HT-29 (cell line): ENCODE data around the gene RAB25. TPM values are rescaled to one million over a fixed set of nuclear protein-coding genes. Genes with fewer than 3 reads are reported as not detected.

Experiments
- DNase-seq: peaks from one replicate; pipeline ENCODE4 v3.0.0-alpha.2; 2015; ENCODE audit warnings: low spot score
- total RNA-seq: library from RNA; depleted of rRNA; stranded (reverse); fragments of >200 nt; shearing (Covaris generic); gene quantifications from 2 replicates; pipeline ENCODE4 v1.2.3, GENCODE V29; 2014

RAB25 gene
- total RNA-seq, 1 experiment from 2014 or later: 163 TPM

DNA sequence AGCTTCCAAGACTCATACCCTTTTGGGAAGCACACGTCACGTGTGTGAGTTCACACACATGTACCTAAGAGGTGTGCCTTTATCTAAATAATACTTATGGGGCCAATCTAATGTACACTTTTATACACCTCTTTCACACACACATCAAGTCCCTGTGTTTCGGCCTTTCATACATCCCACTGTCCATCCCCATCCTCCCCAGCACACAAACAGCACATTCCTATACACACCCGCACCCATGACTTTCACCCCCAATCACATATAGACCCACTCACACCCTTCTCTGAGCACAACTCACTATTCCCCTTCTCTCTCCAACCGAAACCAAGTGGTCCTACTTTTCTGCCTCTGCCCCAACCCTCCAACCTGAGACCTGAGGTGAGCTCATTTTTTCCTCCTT, 17.8 kb downstream of the RAB25 start:
- DNase-seq: no peak

DNA sequence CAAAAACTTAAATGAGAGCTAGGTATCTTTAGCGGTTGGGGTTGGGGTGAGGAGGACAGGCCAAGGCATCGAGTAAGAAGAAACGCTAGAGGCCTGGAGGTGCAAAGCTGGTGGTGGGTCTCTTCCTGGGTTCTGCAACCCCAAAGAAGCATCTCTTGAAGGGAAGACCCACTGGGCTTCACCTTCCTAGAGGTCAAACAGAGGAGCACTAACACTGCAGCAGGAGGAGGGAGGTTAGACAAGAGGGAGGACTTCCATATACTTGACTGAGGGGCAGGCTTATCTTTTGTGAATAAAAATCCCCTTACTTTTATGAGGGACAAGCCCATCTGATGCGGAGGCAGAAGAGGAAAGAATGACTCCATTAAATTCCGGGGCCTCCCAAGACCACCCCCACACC, 18.8 kb downstream of the RAB25 start:
- no peak for DNase-seq

DNA sequence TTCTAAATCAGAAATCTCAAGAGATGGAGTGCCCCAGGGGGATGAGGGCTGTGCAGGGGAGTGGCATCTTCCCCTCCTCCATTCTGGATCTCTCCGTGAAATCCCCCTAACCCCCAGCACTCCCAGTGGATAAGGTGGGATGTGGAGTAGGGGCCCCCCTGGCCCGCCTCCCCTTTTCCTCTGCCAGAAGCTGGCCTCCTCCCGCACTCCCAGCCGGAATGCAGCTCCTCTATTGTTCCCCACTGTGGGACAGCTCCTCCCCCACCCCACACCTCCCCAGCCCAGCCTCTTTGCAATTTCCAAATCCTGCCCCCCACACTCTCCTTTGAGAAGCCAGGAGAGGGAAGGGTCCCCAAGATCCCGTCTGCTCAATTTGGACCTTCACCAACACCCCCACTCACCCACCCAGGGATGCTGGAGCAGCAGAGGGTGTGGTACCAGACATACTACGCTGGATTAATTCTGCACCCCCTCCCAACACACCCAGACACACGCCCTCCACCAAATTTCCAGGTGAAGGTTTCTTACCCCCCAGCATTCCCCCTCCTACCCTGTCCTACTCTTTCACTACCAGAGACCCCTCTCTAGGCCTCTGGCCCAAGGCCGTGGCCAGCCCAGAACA, 19.4 kb downstream of the RAB25 start:
- DNase-seq: no peak

DNA sequence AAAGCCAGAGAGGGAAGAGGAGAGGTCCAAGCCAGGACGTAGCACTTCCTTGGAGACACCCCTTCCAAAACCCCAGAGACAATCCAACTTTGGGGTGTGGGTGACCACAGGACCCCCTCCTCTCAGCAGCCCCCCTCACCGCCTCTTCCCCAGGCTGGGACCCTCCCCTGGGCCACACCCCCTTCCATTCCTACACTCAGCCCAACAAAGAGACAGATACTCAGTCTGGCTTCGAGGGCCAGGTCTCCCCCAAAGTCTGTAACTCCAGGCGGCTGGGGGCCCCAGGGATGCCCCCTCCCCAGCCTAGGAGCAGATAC, 19.9 kb downstream of the RAB25 start:
- DNase-seq: no peak

DNA sequence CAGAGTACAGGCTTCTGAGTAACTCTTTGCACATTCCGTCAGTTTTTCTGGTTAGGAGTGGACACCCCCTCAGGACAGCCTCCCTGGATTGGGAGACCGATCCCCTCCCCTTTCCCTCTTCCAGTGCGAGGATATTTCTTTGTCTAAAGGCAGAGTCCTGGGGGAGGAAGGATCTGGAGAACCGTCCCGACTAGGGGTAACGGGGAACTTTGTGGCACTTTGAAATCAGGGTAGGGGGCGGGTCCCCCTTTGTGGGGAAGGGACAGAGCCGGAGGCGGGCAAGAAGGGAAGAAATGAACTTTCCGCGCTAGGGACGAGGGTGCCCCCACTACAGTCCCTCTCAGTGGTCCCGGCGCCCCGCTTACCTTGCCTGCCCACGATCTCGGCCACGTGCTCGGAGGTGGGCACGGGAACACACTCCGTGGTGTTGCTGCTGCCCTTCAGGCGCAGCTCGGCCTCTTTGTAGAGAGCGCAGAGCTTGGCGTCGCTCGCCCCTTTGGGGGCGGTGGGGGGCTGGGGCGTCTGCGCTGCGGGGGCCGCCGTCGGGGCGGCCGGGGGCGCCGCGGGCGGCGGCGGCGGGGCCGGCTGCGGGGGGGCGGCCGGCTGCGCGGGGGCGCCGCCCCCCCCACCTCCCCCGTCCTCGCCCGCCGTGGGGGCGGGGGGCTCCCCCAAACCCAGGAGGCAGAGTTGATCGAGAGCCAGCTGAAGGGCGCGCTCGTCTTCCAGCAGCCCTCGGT, 20.4 kb downstream of the RAB25 start:
- no peak for DNase-seq

DNA sequence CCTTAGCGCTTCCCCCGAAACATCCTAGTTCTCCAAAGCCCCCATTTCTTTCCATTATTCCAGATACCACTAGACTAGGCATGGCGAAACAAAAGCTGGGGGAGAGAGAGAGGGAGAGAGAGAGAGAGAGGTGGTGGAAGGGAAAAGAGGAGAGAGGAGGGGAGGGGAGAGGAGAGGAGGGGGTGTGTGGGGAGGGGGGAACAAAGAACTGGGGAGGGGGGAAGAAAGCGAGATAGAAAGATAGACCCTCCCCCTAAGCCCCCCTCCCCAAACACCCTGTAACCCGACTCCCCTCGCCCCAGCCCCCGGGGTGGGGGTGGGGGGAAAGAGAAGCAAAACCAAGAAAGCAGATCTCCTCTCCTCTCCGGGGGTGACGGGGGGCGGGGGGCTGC, 21.0 kb downstream of the RAB25 start:
- no peak for DNase-seq

DNA sequence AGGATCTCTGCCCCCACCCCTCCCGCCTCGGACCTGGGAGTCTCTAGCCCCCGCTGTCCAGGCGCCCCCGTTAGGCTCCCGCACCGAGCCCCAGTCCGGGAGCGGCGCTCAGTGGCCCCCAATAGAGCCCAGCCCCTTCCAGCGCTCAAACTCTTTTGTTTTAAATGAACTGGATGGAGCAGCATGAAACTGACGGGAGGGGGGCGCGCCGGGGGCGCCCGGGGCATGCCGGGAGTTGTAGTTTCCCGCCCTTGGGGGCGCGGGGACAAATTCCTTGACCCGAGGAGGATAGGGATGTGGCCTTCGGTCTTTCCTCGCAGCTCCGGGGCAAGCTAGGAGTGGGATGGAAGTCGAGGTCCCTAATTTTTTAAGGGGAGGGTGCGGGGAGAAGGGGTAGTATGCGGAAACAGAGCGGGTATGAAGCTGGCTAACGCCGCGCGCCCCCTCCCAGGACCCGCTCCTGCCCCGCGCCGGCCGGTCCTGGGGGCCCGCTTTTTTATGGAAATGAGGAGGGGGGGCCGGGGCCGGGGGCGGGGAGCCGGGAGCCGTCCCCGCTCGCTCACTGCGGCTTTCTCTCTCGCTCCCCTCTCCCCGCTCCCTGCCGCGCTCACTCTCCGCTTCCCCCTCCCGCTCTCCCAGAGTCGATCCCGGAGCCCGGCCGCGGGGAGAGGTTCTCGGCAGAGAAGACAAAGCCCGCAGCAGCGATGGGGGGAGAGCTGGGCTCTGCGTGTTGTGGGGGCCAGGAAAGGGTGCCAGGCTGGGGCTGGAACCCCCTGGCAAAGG, 21.5 kb downstream of the RAB25 start, which contains the start of gene MEX3A:
Gene MEX3A (minus strand): TSS at position 157 of the 783 bp plus-strand sequence. CDS start 467 bp downstream, outside the sequence.
- peak; percentile 68 for DNase-seq

DNA sequence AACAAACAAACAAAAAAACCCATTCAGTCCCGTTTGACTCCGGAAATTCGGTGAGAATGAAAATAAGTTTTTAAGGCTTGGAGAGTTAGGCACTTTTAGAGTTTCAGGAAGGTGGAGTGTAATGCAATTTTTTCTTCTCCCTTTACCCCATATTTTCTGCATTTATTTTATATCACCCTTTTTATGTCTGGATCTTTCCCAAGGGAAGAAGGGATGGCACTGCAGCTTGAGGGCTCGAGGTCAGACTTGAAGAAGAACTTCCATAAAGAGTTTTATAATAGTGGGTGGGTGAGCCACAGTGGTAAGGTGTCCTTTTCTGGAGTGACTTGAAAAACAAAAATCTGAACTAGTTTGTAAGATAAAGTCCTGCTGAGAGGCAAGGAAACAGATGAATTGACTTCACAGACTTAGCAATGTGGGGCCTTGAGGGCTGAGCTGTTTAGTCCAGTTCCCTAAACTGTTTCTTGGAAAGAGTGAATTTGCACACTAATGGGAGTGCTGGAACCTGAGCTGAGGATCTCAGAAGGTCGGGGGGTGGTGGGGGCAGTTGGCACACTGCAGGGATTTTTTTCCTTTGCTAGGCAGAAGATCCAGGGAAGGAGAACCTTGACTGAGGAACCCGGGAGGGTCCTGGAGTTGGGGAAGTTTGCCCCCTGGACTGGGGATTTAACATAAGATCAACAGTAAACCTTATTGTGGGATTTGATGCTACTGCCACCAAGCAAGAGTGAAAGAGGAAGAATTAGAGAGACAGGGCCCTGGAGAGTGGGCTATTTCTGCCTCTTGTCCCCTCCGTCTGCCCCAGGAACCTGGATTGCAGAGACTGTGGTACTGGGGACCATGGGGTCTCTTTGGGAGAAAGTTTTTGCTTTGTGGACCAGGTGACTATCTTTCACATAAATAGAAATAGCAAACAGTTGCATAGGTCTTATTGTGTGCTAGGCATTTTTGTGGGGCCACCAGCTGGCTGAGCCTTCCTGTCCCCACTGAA, 23.1 kb downstream of the RAB25 start:
- DNase-seq: no peak

DNA sequence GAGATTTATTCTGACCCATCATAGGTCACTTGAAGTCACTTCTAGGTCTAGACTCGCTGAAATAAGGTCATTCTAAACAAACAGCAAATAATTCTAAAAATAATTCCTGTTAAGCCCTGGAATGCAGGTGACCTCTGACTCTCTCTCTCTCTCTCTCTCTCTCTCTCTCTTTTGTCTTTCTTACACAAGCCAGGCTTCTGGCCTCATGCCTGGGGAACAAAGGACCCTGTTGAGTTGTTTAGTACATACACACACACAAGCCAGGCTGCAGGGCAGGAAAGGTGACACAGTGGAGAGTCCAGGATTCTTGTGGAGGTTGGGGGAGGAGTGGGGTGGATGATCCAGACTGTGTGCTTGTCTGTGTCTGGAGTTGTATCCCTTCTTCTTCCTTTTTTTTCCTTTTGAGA, 25.3 kb downstream of the RAB25 start:
- no peak for DNase-seq

DNA sequence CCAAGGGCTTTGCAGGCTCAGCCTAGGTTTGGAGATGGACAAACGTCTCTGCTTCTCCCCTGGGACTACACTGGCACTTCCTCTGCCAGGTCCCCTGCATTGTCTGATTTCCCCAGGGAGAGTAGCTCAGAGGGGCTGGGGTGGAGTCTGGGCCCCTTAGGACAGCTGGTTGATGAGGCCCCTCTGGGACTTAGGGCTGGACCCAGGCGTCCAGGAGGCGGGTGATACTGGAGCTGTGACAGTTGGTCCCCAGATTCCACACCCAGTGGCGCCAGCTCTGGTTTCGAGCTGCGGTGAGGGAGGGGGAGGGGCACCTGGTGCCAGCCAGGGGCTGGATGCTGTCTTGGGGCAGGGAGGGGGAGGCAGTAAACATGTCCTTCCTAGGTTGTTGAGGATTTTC, 28.7 kb downstream of the RAB25 start:
- DNase-seq: no peak

DNA sequence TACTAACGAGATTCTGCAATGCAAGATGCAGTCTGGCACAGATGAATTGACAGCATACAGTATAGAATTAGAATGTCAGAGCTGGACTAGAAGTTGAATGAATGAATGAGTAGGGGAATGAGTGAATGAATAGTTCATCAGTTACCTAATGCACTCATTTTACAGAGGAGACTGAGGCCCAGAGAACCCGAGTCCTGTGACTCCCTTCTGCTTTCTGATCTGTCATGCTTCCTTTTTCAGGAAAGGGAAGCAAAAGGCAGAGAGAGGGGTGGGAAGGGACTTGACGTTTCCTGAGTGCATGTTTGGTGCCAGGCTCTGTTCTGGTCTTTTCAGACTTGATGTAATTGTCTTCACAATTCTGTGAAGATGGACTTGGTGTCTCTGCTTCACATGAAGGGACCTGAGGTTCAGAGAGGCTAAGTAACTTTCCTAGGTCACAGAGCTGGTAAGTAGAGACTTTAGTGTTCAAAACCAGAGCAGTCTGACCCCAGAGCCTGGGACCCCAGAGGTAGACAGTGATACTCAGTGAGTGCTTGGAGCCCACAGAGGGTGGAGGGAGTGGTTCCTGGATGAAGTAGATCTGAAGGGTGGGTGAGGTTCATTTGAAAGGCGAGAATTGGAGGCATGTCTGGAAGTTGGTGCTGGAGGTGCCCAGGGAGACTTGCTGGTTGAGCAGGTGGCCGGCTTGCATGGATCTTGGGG, 29.3 kb downstream of the RAB25 start:
- no peak for DNase-seq

DNA sequence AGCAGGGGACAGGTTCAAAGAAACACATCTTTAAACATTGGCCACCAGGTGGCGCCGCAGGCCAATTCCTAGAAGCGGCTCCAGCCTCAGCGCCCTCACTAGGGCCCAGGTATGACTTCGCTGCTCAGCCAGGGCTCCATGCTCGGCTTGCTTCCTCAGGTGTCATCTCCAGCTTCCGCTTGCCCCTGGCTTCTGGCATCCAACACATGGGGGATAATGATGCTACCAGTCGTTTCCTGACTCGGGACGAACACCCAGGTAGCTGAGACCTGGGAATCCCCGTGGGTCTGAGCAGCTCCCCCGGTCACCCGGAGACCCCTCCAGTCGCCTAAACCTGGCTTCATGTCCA, 29.9 kb downstream of the RAB25 start:
- DNase-seq: peak; percentile 99

DNA sequence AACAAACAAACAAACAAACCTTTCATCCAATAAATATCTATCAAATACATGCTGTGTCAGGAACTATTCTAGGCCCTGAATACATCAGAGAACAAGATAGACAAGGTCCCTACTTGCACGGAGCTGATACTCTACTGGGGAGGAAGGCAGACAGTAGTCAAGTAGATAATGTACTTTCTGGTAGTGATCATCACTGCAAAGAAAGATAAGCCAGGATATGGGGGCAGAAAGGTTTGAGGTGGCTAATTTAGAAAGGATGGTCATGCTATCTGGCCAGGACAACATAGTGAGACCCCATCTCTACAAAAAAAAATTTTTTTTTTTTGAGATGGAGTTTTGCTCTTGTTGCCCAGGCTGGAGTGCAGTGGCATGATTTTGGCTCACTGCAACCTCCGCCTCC, 30.6 kb downstream of the RAB25 start:
- no peak for DNase-seq

DNA sequence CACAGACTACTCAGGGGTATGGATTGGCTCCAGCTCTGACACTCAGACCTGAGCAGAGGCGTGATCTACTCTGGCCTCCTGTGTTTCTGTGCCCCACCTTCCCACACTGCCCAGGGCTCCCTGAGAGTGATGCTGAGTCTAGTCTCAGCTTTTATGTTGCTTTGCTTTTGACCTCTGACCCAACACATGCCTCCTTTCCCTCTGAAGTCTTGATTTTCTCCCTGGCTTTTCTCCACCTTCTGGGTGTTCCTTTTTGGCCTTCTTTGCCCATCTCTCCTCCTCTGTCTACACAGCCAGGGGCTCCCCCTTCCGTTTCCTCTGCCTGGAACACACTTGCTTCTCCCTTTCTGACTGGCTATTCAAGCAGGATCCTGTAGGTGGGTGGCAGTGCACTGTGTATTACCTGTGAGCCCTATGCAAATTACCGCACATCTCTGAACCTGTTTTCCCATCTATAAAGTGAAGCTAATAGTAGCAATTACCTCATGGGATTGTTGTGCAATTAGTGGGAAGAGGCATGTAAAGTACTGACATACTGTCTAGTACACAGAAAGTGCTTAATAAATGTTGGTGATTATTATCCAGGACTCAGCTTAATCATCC, 35.0 kb downstream of the RAB25 start:
- DNase-seq: peak; percentile 84

DNA sequence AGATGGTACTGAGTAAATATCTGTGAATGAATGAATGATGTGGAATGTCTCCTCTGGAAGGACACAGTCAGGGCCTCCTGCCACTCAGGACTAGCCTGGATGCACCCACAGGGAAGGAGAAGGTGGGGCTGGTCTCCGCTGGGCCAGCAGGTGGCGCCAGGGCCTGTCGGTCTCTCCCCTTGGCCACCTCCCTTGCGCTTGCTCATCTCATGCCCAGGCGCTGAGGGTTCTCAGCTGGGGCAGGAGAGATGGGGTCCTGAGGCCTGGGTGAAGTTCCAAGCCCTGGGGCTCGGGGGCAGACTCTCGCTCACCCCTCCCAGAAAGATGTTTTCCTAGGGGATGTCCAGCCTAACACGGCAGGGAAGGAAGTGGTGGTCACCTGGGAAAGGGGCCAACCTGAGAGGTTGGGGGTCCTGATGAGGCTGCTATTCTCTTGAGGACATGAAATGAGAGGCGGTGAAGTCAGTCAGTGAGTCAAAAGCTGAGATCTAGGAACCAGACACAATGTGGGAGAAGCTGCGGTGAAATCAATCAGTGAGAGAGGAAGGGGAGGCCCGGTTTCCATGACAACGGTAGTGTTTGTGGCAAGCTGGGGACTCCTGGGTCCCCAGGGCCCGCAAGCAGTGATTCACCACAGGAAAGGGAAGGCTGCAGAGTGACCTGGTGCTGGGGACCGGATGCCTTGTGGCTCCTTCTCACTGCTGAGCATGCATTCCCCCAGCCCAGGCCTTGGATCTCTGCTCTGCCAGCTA, 35.9 kb downstream of the RAB25 start:
- DNase-seq: peak; percentile 93

DNA sequence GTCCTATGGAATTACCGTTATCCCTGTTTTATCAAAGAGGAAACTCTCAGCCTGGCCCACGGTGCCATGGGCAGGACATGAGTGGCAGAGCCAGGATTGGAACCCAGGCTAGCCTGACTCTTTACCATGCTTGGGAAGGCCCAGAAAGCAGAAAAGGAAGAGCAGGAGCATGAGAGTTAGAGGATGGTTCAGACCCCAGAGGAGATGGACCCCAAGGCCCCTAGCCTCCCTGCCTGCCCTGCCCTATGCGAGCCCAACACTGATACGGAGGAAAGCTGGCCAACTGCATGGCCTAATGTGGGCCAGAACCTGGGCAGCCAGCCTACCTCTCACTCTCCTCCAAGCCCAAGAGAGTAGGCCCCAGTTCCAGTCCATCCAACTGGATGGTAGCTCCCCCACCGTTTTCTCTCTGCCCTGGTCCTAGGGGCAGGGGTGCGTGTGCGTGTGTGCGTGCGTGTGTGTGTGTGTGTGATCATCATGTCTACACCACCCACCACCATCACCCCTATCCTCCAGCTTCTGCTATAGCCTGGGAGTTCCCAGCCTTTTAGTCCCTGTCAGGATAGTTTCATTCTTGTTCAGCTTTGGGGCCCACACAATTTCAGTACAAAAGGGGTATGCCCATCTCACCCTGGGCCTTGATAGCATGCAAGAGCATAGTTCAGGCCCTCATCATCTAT, 36.7 kb downstream of the RAB25 start:
- no peak for DNase-seq

DNA sequence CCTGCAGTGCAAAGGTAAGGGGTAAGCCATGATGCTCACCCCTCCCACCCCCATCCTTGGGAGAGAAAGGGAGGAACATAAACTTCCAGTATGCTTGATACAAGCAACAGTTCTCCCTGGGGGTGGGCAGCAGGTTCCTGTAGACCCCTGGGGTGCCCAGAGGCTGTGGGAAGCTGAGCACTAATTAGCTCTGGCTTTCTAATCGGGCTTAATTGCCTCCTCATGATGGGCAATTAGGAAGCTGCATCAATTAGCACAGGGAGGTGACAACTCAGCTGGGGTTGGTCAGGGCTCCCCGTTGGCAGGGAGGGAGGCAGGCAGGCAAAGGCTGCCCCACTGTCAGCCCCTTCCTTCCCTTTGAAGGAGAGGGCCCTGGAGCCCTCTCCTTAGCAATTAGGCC, 37.8 kb downstream of the RAB25 start:
- DNase-seq: no peak

DNA sequence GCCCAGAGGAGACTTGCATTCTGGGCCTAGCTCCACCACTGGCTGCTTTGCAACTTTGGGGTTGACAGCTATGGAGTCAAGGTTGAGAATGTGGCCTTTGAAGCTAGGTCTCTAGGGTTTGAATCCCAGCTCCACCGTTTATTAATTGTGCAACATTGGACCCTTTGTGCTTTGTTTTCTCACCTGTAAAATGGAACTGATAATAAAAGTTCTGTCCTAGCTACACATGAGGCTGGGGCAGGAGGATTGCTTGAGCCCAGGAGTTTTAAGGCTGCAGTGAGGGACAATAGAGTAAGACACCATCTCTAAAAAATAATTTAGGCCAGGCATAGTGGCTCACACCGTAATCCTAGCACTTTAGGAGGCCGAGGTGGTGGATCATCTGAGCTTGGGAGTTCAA, 38.3 kb downstream of the RAB25 start:
- DNase-seq: no peak
